Dendritic cell treated with granulocyte-macrophage colony-stimulating factor and Interleukin-4, amounts not matched to agents 40 ng/mL and 50 ng/mL, for 4 days (primary cell): ENCODE measurements around the gene CYP4A11.
"Not testable (repeated sequence)": the region's sequence is repeated elsewhere in the genome, so short reads cannot be mapped to it uniquely, and the experiment has no call there.

Experiments
- H3K27ac Mint-ChIP-seq: one replicate; pipeline ENCODE4 v1.8.0; 2022; ENCODE audit warnings: mild to moderate bottlenecking, mixed read lengths
- H3K27me3 Mint-ChIP-seq: one replicate; pipeline ENCODE4 v1.8.0; 2022; ENCODE audit warnings: mild to moderate bottlenecking, mixed read lengths
- H3K36me3 Mint-ChIP-seq: one replicate; pipeline ENCODE4 v1.8.0; 2022; ENCODE audit warnings: low read depth, mixed read lengths
- H3K4me1 Mint-ChIP-seq: one replicate; pipeline ENCODE4 v1.8.0; 2022; ENCODE audit warnings: low read depth, mixed read lengths
- H3K4me3 Mint-ChIP-seq: one replicate; pipeline ENCODE4 v1.8.0; 2022; ENCODE audit warnings: mild to moderate bottlenecking, moderate library complexity, mixed read lengths
- H3K9me3 Mint-ChIP-seq: one replicate; pipeline ENCODE4 v1.8.0; 2022; ENCODE audit warnings: mixed read lengths
- intact Hi-C: fragments of 100-400 bp; cut with micrococcal nuclease; formaldehyde crosslinking; loops from one replicate; pipeline ENCODE4 v1.15.0; 2022

CYP4A11 gene, protein sequence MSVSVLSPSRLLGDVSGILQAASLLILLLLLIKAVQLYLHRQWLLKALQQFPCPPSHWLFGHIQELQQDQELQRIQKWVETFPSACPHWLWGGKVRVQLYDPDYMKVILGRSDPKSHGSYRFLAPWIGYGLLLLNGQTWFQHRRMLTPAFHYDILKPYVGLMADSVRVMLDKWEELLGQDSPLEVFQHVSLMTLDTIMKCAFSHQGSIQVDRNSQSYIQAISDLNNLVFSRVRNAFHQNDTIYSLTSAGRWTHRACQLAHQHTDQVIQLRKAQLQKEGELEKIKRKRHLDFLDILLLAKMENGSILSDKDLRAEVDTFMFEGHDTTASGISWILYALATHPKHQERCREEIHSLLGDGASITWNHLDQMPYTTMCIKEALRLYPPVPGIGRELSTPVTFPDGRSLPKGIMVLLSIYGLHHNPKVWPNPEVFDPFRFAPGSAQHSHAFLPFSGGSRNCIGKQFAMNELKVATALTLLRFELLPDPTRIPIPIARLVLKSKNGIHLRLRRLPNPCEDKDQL

DNA sequence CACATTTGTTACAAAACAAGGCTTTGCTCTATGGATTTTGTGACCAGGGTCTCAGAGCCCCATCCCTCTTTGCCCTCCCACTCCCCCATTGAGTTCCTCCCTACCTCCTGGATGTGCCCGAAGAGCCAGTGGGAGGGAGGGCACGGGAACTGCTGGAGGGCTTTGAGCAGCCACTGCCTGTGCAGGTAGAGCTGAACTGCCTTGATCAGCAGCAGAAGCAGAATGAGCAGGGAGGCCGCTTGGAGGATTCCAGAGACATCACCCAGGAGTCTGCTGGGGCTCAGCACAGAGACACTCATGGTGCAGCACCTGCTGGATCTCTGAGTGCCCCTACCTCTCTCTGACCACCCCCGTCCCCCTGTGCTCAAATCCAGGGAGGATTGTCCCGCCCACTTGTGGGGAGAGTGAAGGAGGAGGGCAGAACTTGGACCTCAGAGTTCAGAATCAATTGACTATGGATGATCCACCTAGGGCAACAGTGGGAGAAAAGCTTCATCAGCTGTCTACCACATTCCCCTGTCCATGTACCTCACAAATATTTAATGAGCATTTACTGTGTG, at the start of gene CYP4A11:
Gene CYP4A11, minus strand, starts transcription at position 342 of the 560 bp plus-strand sequence. Its CDS starts 43 bp downstream, at position 299.
- H3K27me3 Mint-ChIP-seq: peaks cover 5% of the 10 kb centered on the region
- H3K9me3 Mint-ChIP-seq: no peaks in the 10 kb centered on the region
- no peak within 1 kb of the TSS for H3K27ac Mint-ChIP-seq
- intact Hi-C loops: no loop called here
- no peaks in the 10 kb centered on the region for H3K4me1 Mint-ChIP-seq
- no peak within 1 kb of the TSS for H3K4me3 Mint-ChIP-seq
- H3K36me3 Mint-ChIP-seq: no peaks in the 10 kb centered on the region

DNA sequence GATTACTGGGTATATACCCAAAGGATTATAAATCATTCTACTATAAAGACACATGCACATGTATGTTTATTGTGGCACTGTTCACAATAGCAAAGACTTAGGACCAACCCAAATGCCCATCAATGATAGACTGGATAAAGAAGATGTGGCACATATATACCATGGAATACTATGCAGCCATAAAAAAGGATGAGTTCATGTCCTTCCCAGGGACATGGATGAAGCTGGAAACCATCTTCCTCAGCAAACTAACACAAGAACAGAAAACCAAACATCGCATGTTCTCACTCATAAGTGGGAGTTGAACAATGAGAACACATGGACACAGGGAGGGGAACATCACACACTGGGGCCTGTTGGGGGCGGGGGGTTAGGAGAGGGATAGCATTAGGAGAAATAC, 49.3 kb upstream of the CYP4A11 start:
- H3K4me1 Mint-ChIP-seq, H3K9me3 Mint-ChIP-seq, intact Hi-C loops, H3K27ac Mint-ChIP-seq, H3K4me3 Mint-ChIP-seq, H3K27me3 Mint-ChIP-seq, H3K36me3 Mint-ChIP-seq: not testable (repeated sequence)

DNA sequence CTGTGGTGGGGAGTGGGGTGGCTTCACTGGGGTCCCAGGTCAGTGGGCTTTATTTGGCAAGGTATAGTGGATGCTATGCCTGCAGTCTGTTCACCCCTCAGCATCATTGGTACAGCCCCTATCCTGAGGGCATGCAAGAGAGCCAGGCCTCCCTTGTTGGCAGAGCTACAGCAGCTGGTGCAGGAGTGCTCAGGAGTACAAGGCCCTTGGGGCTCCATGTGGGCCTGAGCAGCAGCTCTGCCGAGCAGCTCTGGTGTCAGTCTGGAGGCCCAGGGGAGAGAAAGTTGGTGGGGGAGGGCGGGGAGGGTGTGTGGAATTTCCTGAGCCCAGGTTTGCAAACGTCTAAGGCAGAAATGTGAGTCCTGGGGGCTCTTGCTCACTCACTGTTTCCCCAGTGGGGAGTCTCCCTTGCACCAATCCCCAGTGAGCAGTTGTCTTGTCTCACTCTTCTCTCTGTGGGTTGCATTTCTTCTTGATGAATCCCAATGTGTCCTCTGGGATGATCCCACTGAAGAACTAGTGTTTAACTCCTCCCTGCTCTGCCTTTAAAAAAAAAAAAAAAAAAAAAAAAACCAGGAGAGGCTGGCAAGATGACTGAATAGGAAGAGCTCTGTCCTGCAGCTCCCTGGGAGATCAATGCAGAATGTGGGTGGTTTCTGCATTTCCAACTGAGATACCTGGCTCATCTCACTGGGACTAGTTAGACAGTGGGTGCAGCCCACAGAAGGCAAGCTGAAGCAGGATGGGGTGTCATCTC, 42.7 kb upstream of the CYP4A11 start:
- H3K27me3 Mint-ChIP-seq: peaks cover 11% of the 10 kb centered on the region
- H3K9me3 Mint-ChIP-seq: no peaks in the 10 kb centered on the region
- intact Hi-C loops: no loop called here
- H3K36me3 Mint-ChIP-seq: no peaks in the 10 kb centered on the region
- H3K27ac Mint-ChIP-seq: no peak overlapping the region
- no peak overlapping the region for H3K4me3 Mint-ChIP-seq
- H3K4me1 Mint-ChIP-seq: no peaks in the 10 kb centered on the region

DNA sequence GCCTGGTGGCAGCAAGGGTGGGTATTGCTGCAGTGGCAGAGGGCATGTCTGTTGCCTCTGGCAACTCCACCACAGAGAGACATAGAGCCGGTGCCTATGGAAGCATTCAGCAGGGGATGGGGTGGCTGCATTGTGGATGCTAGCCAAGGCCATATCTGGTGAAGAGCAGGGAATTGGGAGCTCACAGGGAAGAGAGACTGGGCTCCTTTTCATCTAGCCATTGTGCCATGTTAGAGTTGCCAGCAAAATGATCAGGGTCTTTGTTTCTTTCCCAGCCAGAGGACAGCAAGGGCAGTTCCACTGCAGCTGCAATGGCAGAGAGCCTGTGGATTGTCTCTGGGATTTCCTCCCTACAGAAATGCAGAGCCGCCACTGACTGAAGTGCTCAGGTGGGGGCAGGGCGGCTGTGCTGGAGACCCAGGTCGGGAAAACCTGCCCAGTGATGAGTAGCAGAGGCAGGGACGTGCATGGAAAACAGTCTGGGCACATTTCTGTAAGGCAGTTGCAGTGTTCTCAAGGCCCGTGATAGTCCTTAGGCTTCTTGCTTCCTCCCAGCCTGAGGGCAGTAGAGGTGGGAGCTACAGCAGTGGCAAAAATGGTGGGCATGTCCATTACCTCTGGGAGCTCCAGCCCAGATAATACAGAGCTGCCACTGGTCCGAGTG, 42.0 kb upstream of the CYP4A11 start:
- intact Hi-C loops: no loop called here
- Mint-ChIP-seq H3K4me1 (no peaks in the 10 kb centered on the region), H3K27ac (no peak overlapping the region), H3K9me3 (no peaks in the 10 kb centered on the region), H3K27me3 (peaks cover 11% of the 10 kb centered on the region), H3K4me3 (no peak overlapping the region), H3K36me3 (no peaks in the 10 kb centered on the region)

DNA sequence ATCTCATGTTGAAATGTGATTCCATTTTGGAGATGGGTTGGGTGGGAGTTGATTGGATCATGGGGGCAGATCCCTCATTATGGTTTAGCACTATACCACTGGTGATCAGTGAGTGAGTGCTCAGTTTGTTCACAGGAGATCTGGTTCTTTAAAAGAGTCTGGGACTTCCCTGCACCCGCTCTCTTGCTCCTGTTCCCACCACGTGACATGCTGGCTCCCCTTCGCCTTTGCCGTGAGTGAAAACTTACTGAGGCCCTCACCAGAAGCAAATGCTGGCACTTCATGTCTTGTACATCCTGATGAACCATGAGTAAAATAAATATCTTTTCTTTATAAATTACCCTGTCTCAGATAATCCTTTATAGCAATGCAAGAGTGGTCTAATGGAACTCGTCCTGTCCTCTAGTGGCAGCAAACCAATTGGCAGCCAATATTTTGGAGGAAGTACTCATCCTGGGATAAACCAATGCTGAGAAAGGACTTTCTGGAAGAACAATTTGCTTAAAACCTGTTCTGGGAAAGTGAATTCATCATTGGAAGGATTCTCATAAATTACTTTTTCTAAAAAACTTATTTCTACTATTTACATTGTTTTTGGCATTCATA, 27.8 kb upstream of the CYP4A11 start:
- Mint-ChIP-seq H3K27me3 (peaks cover 5% of the 10 kb centered on the region), H3K4me3 (no peak overlapping the region), H3K27ac (no peak overlapping the region), H3K36me3 (no peaks in the 10 kb centered on the region), H3K4me1 (no peaks in the 10 kb centered on the region), H3K9me3 (no peaks in the 10 kb centered on the region)
- intact Hi-C loops: no loop called here

DNA sequence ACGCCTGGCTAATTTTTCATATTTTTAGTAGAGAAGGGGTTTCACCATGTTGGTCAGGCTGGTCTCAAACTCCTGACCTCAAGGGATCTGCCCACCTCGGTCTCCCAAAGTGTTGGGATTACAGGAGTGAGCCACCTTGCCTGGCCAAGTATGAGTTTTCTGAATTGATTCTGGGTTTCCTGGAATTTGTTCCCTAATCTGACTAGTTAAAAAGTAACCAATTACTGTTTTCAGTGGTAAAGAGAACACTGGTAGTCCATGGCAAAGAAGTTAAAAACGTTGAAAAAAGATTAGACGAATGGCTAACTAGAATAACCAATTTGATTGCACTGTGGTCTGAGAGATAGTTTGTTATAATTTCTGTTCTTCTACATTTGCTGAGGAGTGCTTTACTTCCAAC, 21.0 kb upstream of the CYP4A11 start:
- H3K27ac Mint-ChIP-seq, H3K4me3 Mint-ChIP-seq, H3K27me3 Mint-ChIP-seq, H3K9me3 Mint-ChIP-seq, H3K4me1 Mint-ChIP-seq, intact Hi-C loops, H3K36me3 Mint-ChIP-seq: not testable (repeated sequence)

DNA sequence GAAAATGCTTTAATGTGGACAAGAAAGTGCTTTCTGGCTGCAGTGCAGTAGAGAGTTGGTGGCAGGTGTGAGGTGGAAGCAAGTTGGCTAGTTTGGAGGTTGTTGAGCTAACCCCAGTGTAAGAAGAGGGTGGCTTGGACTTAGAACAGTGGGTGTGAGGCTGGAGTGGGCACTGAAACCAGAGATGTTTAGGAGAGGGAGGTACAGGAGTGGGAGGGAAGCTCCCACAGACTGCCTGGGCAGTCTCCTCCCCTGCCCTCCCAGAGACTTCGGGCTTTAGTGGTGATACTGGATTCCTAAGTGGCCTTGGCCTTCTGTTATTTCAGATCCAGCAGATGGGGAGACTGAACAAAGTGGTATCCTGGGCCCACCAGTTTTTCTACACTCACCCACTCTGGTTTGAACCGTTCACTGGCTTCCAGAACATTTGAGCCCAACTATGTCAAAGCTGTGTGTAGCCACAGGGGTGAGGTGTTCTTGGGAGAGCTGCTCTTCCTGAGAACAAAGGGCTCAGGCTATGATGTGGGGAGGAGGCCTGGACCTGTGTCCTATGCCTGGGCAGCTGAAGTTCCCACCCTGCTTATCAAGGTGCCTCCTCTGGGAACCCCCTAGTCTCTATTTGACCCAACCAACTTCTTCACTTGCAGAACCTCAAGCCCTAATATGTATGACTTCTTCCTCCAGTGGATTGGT, 19.9 kb upstream of the CYP4A11 start:
- Mint-ChIP-seq H3K9me3 (no peaks in the 10 kb centered on the region), H3K27ac (no peak overlapping the region), H3K27me3 (peaks cover 7% of the 10 kb centered on the region), H3K36me3 (no peaks in the 10 kb centered on the region), H3K4me3 (no peak overlapping the region), H3K4me1 (no peaks in the 10 kb centered on the region)
- intact Hi-C loops: no loop called here

DNA sequence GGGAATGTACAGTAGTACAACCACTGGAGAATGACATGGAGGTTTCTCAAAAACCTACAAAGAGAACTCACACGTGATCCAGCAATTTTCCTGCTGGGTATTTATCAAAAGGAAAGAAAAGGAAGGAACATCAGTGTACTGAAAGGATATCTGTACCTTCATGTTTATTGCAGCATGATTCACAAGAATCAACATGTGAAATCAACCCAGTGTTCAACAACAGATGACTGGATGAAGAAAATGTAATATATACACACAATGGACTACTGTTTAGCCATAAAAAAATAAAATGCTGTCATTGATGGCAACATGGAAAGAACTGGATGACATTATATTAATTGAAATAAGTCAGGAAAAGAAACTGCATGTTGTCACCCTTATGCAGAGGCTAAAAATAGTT, 19.0 kb upstream of the CYP4A11 start:
- Mint-ChIP-seq H3K4me3 (no peak overlapping the region), H3K27ac (no peak overlapping the region), H3K9me3 (no peaks in the 10 kb centered on the region), H3K27me3 (peaks cover 7% of the 10 kb centered on the region), H3K4me1 (no peaks in the 10 kb centered on the region), H3K36me3 (no peaks in the 10 kb centered on the region)
- intact Hi-C loops: no loop called here

DNA sequence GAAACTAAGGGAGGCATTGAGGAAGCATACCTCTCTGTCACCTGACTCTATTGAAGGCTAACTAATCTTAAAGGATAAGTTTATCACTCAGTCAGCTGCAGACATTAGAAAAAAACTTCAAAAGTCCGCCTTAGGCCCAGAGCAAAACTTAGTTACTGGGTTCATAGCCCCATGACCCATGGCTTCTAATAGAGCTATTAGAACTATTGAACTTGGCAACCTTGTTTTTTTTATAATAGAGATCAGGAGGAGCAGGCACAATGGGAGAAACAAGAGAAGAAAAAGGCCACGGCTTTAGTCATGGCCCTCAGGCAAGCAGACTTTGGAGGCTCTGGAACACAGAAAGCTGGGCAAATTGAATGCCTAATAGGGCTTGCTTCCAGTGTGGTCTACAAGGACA, 13.8 kb upstream of the CYP4A11 start:
- H3K27ac Mint-ChIP-seq, H3K27me3 Mint-ChIP-seq, H3K4me1 Mint-ChIP-seq, H3K36me3 Mint-ChIP-seq, H3K9me3 Mint-ChIP-seq, intact Hi-C loops, H3K4me3 Mint-ChIP-seq: not testable (repeated sequence)

DNA sequence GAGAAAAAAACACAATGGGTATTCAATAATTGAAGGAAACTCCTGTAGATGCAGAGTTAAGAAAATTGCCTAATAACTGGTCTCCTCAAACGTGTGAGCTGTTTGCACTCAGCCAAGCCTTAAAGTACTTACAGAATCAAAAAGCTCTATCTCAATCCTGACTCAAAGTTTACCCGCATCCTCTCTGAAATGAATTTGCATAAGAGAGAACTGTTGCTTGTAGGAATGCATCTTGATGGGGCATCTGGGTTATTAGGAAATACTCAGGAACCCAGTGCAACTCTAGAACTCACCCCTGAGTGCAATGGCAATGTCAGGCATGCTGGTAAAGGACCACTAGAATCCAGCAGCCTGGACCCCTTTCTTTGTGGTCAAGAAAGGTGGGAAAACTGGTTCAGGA, 12.6 kb upstream of the CYP4A11 start:
- H3K27ac Mint-ChIP-seq, H3K27me3 Mint-ChIP-seq, H3K4me3 Mint-ChIP-seq, intact Hi-C loops, H3K36me3 Mint-ChIP-seq, H3K4me1 Mint-ChIP-seq, H3K9me3 Mint-ChIP-seq: not testable (repeated sequence)

DNA sequence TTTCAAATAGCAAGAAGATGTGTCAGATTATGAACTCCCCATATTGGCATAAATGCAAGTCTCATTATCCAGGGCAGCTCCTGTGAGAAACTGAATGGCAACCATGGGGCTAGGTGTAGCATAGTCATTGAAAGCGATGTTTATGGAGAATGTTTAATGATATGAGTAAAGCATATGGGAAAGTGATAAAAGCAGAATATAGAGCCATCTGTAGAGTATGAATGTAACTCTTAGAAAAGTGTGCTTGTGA, 8.1 kb upstream of the CYP4A11 start:
- H3K9me3 Mint-ChIP-seq, H3K4me3 Mint-ChIP-seq, H3K27me3 Mint-ChIP-seq, H3K4me1 Mint-ChIP-seq, intact Hi-C loops, H3K27ac Mint-ChIP-seq, H3K36me3 Mint-ChIP-seq: not testable (repeated sequence)

DNA sequence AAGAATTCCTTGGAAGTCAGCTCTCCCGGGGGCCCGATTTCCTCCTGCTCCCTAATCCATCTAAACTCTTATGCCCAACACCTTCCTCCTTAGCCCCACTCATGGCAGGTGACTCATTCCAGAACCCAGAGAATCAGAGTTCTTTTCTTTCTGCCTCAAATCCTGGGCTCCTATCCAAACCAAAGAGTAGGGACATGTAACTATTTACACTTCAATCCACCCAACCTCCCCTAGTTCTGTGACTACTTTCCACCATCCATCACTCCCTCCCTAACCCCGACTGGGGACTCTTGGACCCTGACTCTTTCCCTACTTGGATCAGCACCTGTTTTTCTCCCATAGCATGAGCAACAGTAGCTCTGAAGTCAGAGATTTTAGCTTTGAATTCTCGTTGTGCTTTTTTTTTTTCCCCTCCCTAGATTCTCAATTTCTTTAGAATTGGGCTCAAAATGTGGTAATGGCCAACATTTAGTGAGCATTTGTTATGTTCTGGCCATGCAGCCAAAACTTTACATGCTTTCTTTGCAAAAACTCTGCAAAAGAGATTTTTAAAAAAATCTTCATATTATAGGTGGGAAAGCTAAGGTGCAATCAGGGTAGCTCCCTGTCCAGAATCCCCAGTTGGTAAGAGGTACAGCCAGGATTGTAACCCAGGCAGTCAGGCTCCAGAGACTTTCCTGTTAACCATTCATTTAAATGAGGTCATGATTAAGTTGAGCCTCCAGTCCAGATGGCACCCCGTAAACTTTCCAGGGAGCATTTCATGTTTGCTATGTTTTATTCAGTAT, 7.5 kb upstream of the CYP4A11 start:
- Mint-ChIP-seq H3K4me3 (no peak overlapping the region), H3K27ac (no peak overlapping the region), H3K27me3 (no peaks in the 10 kb centered on the region), H3K4me1 (no peaks in the 10 kb centered on the region), H3K36me3 (no peaks in the 10 kb centered on the region), H3K9me3 (no peaks in the 10 kb centered on the region)
- intact Hi-C loops: no loop called here

DNA sequence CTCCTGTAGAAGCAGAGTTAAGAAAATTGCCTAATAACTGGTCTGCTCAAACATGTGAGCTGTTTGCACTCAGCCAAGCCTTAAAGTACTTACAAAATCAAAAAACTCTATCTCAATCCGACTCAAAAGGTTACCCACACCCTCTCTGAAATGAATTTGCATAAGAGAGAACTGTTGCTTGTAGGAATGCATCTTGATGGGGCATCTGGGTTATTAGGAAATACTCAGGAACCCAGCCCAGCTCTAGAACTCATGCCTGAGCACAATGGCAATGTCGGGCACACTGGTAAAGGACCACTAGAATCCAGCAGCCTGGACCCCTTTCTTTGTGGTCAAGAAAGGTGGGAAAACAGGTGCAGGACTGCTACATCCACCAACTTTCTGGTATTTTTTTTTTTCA, 6.4 kb upstream of the CYP4A11 start:
- H3K27me3 Mint-ChIP-seq, intact Hi-C loops, H3K4me1 Mint-ChIP-seq: not testable (repeated sequence)

More for the DNA sequence above, 6.4 kb upstream of the CYP4A11 start:
- H3K9me3 Mint-ChIP-seq, H3K36me3 Mint-ChIP-seq, H3K27ac Mint-ChIP-seq, H3K4me3 Mint-ChIP-seq: not testable (repeated sequence)
